Upper lobe of left lung (tissue), 6 donors: ENCODE data around the gene FGF12. TPM values are rescaled to one million over a fixed set of nuclear protein-coding genes. Genes with fewer than 3 reads are reported as not detected.

Experiments
- ATAC-seq, 2 donors: fragments of 200-7000 bp; cut with Tn5 transposase; one replicate each; pipeline ENCODE4 v1.9.1; 2022; ENCODE audit warnings: mild to moderate bottlenecking in 2 of 2, moderate library complexity in 2 of 2; ENCODE audit not compliant: low FRiP score in 2 of 2
- DNase-seq, 2 donors: peaks; one replicate each; pipeline ENCODE4 v3.0.0-alpha.2; 2019 to 2020
- H3K27ac ChIP-seq, 4 donors: fragments of 200-600 bp; sonication (generic); one replicate each; pipeline ENCODE4 v1.5.1; 2016 to 2019
- H3K27me3 ChIP-seq, 4 donors: fragments of 200-600 bp; sonication (generic); one replicate each; pipeline ENCODE4 v1.5.1; 2017 to 2019
- H3K36me3 ChIP-seq, 4 donors: fragments of 200-600 bp; sonication (generic); one replicate each; pipeline ENCODE4 v1.5.1; 2016 to 2019
- H3K4me1 ChIP-seq, 4 donors: fragments of 200-600 bp; sonication (generic); one replicate each; pipeline ENCODE4 v1.5.1; 2018 to 2019
- H3K4me3 ChIP-seq, 4 donors: fragments of 200-600 bp; sonication (generic); one replicate each; pipeline ENCODE4 v1.5.1; 2017 to 2019; ENCODE audit warnings: mild to moderate bottlenecking in 2 of 4, moderate library complexity in 1 of 4
- H3K9me3 ChIP-seq, 4 donors: fragments of 200-600 bp; sonication (generic); one replicate each; pipeline ENCODE4 v1.5.1; 2018 to 2019
- CTCF ChIP-seq, 6 experiments: fragments of 450-650 bp in 4 of 6; fragments of 200-600 bp in 2 of 6; sonication (generic) in 2 of 6; IDR thresholded peaks; one replicate each; pipeline ENCODE4 v1.5.1; 2016 to 2019; ENCODE audit warnings: antibody characterized with exemption in 6 of 6
- EP300 ChIP-seq, 4 donors: sonication (generic); formaldehyde crosslinking; IDR thresholded peaks; one replicate each; pipeline ENCODE4 v1.5.1; 2017; ENCODE audit warnings: antibody characterized with exemption in 4 of 4, control low read depth in 2 of 4
- POLR2A ChIP-seq, 4 donors: fragments of 450-650 bp; IDR thresholded peaks; one replicate each; pipeline ENCODE4 v1.5.1; 2016 to 2017; ENCODE audit warnings: antibody characterized with exemption in 4 of 4, mild to moderate bottlenecking in 2 of 4
- POLR2AphosphoS5 ChIP-seq, 2 donors: sonication (generic); formaldehyde crosslinking; IDR thresholded peaks; one replicate each; pipeline ENCODE4 v1.5.1; 2017; ENCODE audit warnings: antibody characterized with exemption in 2 of 2
- WGBS, 2 donors: methylation state at CpG; one replicate each; pipeline ENCODE4 v1.1.5; 2017 to 2018; 5-methylcytosine and 5-hydroxymethylcytosine counted together
- total RNA-seq, 6 donors: library from RNA; depleted of rRNA in 4 of 6; stranded (reverse); fragments of >200 nt in 4 of 6; gene quantifications; one replicate each; pipeline versions ENCODE4 v1.1.0 to v1.2.1, GENCODE V29; 2016 to 2021
- donor health status: DM: no; HTN: no; CAD: no; lungs with moderate emphysema.
- donor health status: DM: no; HTN: yes; CAD: no; lungs with severe emphysema.

Gene FGF12
- total RNA-seq, 6 donors from 2014 or later, result 0.83 to 5.3 (median 2.2) TPM

- Histone ChIP-seq H3K27me3 (no peaks in the 10 kb centered on the region), H3K4me1 (no peaks in the 10 kb centered on the region), H3K27ac (no peak overlapping the region), H3K4me3 (no peak overlapping the region), H3K36me3 (no peaks in the 10 kb centered on the region), H3K9me3 (no peaks in the 10 kb centered on the region)
- no peak for ATAC-seq
- no peak for DNase-seq
- whole genome bisulfite sequencing, 2 donors, result 82 to 87% methylated on average over 4 of the region's 4 CpGs
- no peak for TF ChIP-seq POLR2A (IDR thresholded peaks at IDR 0.05)
- TF ChIP-seq EP300 (IDR thresholded peaks at IDR 0.05), result no peak
- no peak for TF ChIP-seq POLR2AphosphoS5 (IDR thresholded peaks at IDR 0.05)
- TF ChIP-seq CTCF (IDR thresholded peaks at IDR 0.05), result no peak
Measured at GRCh38 chr3:192128060-192128459, 599.3 kb downstream of the FGF12 start.

GRCh38 chr3:192122832-192123594, 604.3 kb downstream of the FGF12 start:
- WGBS, 2 donors, result 87% methylated on average over 13 of the region's 13 CpGs
- no peak overlapping the region for H3K4me3 ChIP-seq
- H3K9me3 ChIP-seq, result no peaks in the 10 kb centered on the region
- DNase-seq (no peak), ATAC-seq (no peak)
- no peak overlapping the region for H3K27ac ChIP-seq
- H3K4me1 ChIP-seq, result no peaks in the 10 kb centered on the region
- TF ChIP-seq POLR2A (IDR thresholded peaks at IDR 0.05) (no peak), CTCF (IDR thresholded peaks at IDR 0.05) (no peak), POLR2AphosphoS5 (IDR thresholded peaks at IDR 0.05) (no peak), EP300 (IDR thresholded peaks at IDR 0.05) (no peak)
- H3K27me3 ChIP-seq, result no peaks in the 10 kb centered on the region
- no peaks in the 10 kb centered on the region for H3K36me3 ChIP-seq

GRCh38 chr3:192121923-192122322, 605.4 kb downstream of the FGF12 start:
- H3K27ac ChIP-seq, result no peak overlapping the region
- H3K27me3 ChIP-seq, result no peaks in the 10 kb centered on the region
- H3K4me1 ChIP-seq, result no peaks in the 10 kb centered on the region
- no peak for TF ChIP-seq EP300 (IDR thresholded peaks at IDR 0.05)
- no peak for TF ChIP-seq POLR2A (IDR thresholded peaks at IDR 0.05)
- TF ChIP-seq POLR2AphosphoS5 (IDR thresholded peaks at IDR 0.05), result no peak
- TF ChIP-seq CTCF (IDR thresholded peaks at IDR 0.05), result no peak
- 58 to 60% methylated on average over 3 of the region's 3 CpGs for WGBS, 2 donors
- no peaks in the 10 kb centered on the region for H3K36me3 ChIP-seq
- DNase-seq (no peak), ATAC-seq (no peak)
- H3K4me3 ChIP-seq, result no peak overlapping the region
- H3K9me3 ChIP-seq, result no peaks in the 10 kb centered on the region

GRCh38 chr3:192108820-192109219, 618.5 kb downstream of the FGF12 start:
- no peak for DNase-seq
- Histone ChIP-seq H3K9me3 (no peaks in the 10 kb centered on the region), H3K4me1 (no peaks in the 10 kb centered on the region), H3K27me3 (no peaks in the 10 kb centered on the region), H3K4me3 (no peak overlapping the region), H3K36me3 (no peaks in the 10 kb centered on the region), H3K27ac (no peak overlapping the region)
- TF ChIP-seq POLR2AphosphoS5 (IDR thresholded peaks at IDR 0.05), result no peak
- TF ChIP-seq EP300 (IDR thresholded peaks at IDR 0.05), result no peak
- no peak for TF ChIP-seq POLR2A (IDR thresholded peaks at IDR 0.05)
- TF ChIP-seq CTCF (IDR thresholded peaks at IDR 0.05), result no peak
- no peak for ATAC-seq

- Histone ChIP-seq H3K4me3 (no peak overlapping the region), H3K4me1 (no peaks in the 10 kb centered on the region), H3K36me3 (no peaks in the 10 kb centered on the region), H3K27ac (no peak overlapping the region), H3K27me3 (no peaks in the 10 kb centered on the region), H3K9me3 (no peaks in the 10 kb centered on the region)
- 65 to 69% methylated on average over 4 of the region's 4 CpGs for WGBS, 2 donors
- DNase-seq (no peak), ATAC-seq (no peak)
- TF ChIP-seq EP300 (IDR thresholded peaks at IDR 0.05) (no peak), CTCF (IDR thresholded peaks at IDR 0.05) (no peak), POLR2A (IDR thresholded peaks at IDR 0.05) (no peak), POLR2AphosphoS5 (IDR thresholded peaks at IDR 0.05) (no peak)
Measured at GRCh38 chr3:192106543-192106942, 620.8 kb downstream of the FGF12 start.
